Natural killer cell treated with Interleukin-12 subunit alpha and Interleukin-12 subunit beta and Interleukin-15 and Interleukin-18, amount 100 ng/mL, for 72 hours (primary cell): ENCODE data around the gene VAV1. TPM values are rescaled to one million over a fixed set of nuclear protein-coding genes. Genes with fewer than 3 reads are reported as not detected.
"Not testable (repeated sequence)": the region's sequence is repeated elsewhere in the genome, so short reads cannot be mapped to it uniquely, and the experiment has no call there.

ENCODE experiments used
- ATAC-seq, 2 donors: fragments of 150-1000 bp; cut with Tn5 transposase in 1 of 2; sonication (Bioruptor Pico), chemical (Tn5 transposase) in 1 of 2; 2 replicates each; pipeline ENCODE4 v1.10.0; 2021
- DNase-seq: peaks from one replicate; pipeline ENCODE4 v3.0.0; 2022; ENCODE audit warnings: low spot score
- H3K27ac Mint-ChIP-seq, 2 donors: 1 replicate in 1 of 2; 2 replicates in 1 of 2; pipeline ENCODE4 v1.8.0; 2022; ENCODE audit warnings: mixed read lengths in 2 of 2, mild to moderate bottlenecking in 1 of 2, moderate library complexity in 1 of 2
- H3K27me3 Mint-ChIP-seq, 2 donors: 1 replicate in 1 of 2; 2 replicates in 1 of 2; pipeline ENCODE4 v1.8.0; 2022; ENCODE audit warnings: mixed read lengths in 2 of 2
- H3K36me3 Mint-ChIP-seq: one replicate; pipeline ENCODE4 v1.8.0; 2022; ENCODE audit warnings: mixed read lengths
- H3K4me1 Mint-ChIP-seq, 2 donors: 1 replicate in 1 of 2; 2 replicates in 1 of 2; pipeline ENCODE4 v1.8.0; 2022; ENCODE audit warnings: low read depth in 2 of 2, mixed read lengths in 2 of 2, mild to moderate bottlenecking in 1 of 2
- H3K4me3 Mint-ChIP-seq: one replicate; pipeline ENCODE4 v1.8.0; 2022; ENCODE audit warnings: mixed read lengths
- H3K9me3 Mint-ChIP-seq: 2 replicates; pipeline ENCODE4 v1.8.0; 2022; ENCODE audit warnings: mixed read lengths
- total RNA-seq, 2 donors: library from RNA; stranded (reverse); gene quantifications; one replicate each; pipeline ENCODE4 v1.2.3, GENCODE V29; 2022

The VAV1 gene
- total RNA-seq, 2 donors from 2014 or later, result 166 to 167 TPM

DNA sequence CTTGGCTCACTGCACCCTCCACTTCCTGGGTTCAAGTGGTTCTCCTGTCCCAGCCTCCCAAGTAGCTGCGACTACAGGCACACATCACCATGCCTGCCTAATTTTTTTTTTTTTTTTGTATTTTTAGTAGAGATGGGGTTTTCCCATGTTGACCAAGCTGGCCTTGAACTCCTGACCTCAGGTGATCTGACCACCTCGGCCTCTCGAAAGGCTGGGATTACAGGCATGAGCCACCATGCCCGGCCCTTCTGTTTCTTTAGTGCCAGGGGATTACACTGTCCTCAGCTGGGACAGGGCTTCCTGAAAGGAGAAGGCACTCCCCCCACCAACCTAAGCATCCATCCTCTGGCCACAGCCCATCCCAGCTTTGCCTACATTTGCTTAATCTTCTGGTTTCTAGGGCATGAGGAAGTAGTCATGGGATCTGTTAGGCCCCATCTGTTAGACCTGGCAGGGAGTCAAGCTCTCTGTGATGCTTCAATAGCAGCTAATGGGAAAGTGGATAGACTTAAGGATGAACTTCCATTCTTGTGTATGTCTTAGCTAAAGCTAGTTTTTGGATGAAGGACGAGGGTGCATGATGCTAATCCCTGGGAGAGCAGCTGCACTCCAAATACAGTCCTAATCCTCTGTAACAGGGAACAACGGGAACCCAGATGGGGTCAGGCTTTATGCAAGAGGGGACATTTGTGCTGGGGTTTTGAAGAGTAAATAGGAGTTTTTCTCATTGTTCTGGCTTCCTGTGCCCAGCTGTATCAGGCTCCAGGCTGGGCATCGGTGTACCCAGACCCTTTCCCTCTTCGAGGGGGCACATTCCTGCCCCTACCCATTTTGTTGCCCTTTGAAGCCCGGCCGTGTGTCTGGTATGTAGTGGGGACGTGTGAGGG, 2.6 kb downstream of the VAV1 start:
- Mint-ChIP-seq H3K4me3 (peak overlapping the region; percentile 76), H3K9me3 (peaks cover 13% of the 10 kb centered on the region), H3K4me1 (peaks cover 56 to 59% of the 10 kb centered on the region in 2 donors), H3K27me3 (no peaks in the 10 kb centered on the region), H3K27ac (peak overlapping the region; percentile 36 to 64), H3K36me3 (peaks cover 25% of the 10 kb centered on the region)
- DNase-seq (no peak), ATAC-seq (no peak)

DNA sequence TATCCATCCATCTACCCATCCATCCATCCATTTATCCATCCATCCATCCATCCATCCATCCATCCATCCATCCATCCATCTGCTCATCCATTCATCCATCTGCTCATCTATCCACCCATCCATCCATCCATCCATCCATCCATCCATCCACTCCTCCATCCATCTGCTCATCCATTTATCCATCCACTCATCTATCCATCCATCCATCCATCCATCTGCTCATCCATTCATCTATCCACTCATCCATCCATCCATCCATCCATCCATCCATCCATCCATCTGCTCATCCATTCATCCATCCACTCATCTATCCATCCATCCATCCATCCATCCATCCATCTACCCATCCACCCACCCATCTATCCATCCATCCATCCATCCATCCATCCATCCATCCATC, 3.5 kb downstream of the VAV1 start:
- Mint-ChIP-seq H3K27ac (peak overlapping the region; percentile 36 to 64), H3K9me3 (peaks cover 13% of the 10 kb centered on the region), H3K4me1 (peaks cover 54 to 55% of the 10 kb centered on the region in 2 donors), H3K4me3 (peak overlapping the region; percentile 76), H3K36me3 (peaks cover 25% of the 10 kb centered on the region)
- DNase-seq, ATAC-seq, H3K27me3 Mint-ChIP-seq: not testable (repeated sequence)

DNA sequence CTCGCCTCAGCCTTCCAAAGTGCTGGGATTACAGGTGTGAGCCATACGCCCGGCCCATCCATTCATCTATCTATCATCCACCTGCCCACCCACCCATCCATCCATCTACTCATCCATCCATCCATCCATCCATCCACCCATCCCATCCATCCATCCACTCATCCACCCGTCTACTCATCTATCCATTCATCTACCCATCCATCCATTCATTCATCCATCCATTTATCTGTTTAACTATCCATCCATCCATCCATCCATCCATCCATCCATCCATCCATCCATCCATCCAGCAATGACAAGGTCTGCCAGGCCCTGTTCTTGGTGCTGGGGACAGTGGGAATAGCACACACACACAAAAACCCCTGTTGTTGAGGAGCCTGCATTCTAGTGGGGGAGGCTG, 4.5 kb downstream of the VAV1 start:
- peaks cover 25% of the 10 kb centered on the region for H3K36me3 Mint-ChIP-seq
- DNase-seq, result no peak
- H3K27me3 Mint-ChIP-seq, result no peaks in the 10 kb centered on the region
- peak overlapping the region; percentile 58 to 67 for H3K27ac Mint-ChIP-seq
- ATAC-seq, result no peak
- peak overlapping the region; percentile 34 for H3K4me3 Mint-ChIP-seq
- peaks cover 13% of the 10 kb centered on the region for H3K9me3 Mint-ChIP-seq
- H3K4me1 Mint-ChIP-seq, result peaks cover 54 to 57% of the 10 kb centered on the region in 2 donors

DNA sequence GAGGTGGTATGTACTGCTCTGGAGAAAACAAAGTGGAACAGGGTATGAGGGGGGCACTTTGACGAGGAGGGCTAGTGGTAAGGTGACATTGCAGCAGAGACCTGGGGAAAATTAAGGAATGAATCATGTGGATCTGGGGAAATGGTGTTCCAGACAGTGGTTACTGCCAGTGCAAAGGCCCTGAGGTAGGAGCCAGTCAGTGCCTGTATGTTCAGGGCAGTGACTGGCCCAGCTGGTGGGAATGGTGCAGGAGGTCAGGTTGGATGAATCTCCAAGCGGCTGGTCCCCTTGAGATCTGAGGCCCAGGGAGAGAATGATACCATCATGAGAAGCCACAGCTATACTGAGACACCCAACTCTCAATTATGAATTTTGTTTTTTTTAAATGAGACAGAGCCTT, 4.9 kb downstream of the VAV1 start:
- Mint-ChIP-seq H3K4me3 (peak overlapping the region; percentile 34), H3K27ac (peak overlapping the region; percentile 58 to 67), H3K4me1 (peaks cover 49 to 52% of the 10 kb centered on the region in 2 donors), H3K27me3 (no peaks in the 10 kb centered on the region), H3K36me3 (peaks cover 25% of the 10 kb centered on the region), H3K9me3 (peaks cover 13% of the 10 kb centered on the region)
- ATAC-seq, result no peak
- no peak for DNase-seq

DNA sequence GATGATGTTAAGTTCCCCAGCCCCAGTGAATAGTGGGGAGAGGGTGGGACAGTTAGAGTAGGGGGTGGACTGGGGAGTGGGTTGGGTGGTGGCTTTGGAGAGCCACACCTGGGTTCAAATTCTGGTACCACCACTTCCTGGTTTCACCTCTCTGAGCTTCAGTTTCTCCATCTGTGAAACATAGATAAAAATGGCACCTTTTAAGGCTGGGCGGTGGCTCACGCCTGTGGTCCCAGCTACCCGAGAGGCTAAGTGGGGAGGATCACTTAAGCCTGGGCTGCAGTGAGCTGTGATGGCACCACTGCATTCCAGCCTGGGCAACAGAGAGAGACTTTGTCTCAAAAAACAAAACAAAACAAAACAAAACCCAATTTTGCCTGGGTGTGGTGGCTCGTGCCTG, 5.9 kb downstream of the VAV1 start:
- peaks cover 25% of the 10 kb centered on the region for H3K36me3 Mint-ChIP-seq
- peak in 1 of 2 donors; percentile 46 for ATAC-seq
- peak overlapping the region; percentile 58 to 67 for H3K27ac Mint-ChIP-seq
- H3K4me3 Mint-ChIP-seq, result no peak overlapping the region
- no peaks in the 10 kb centered on the region for H3K27me3 Mint-ChIP-seq
- peaks cover 51 to 52% of the 10 kb centered on the region in 2 donors for H3K4me1 Mint-ChIP-seq
- no peak for DNase-seq
- peaks cover 13% of the 10 kb centered on the region for H3K9me3 Mint-ChIP-seq

DNA sequence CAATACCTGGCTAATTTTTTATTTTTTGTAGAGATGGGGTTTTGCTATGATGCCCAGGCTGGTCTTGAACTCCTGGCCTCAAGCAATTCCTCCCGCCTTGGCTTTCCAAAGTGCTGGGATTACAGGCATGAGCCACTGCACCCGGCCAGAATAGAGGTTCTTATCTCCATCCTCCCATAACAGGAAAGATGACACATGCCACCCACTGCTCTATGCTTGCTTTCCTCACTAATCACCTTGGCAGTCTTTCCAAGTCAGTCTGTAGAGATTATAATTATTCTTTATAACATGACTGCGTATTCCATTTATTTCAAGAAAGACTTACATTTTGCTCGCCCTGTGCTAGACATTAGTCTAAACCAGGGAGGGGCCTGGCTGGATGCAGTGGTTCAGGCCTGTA, 6.7 kb downstream of the VAV1 start:
- H3K27ac Mint-ChIP-seq, result no peak overlapping the region
- peaks cover 48% of the 10 kb centered on the region in 2 donors for H3K4me1 Mint-ChIP-seq
- no peak overlapping the region for H3K4me3 Mint-ChIP-seq
- DNase-seq (no peak), ATAC-seq (no peak)
- H3K36me3 Mint-ChIP-seq, result peaks cover 25% of the 10 kb centered on the region
- no peaks in the 10 kb centered on the region for H3K27me3 Mint-ChIP-seq
- peaks cover 13% of the 10 kb centered on the region for H3K9me3 Mint-ChIP-seq

DNA sequence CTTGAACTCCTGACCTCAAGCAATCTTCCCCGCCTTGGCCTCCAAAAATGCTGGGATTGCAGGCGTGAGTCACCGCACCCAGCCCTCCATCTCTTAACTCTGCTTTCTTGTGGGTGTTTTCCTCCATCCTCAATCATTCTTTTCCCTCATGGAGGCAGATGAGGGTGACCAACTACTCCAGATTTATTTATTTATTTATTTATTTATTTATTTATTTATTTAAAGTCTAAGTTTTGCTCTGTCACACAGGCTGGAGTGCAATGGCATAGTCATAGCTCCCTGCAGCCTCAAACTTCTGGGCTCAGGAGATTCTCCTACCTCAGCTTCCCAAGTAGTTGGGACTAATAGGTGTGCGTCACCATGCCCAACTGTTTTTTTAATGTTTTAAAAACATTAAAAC, 14.9 kb downstream of the VAV1 start:
- Mint-ChIP-seq H3K27me3 (no peaks in the 10 kb centered on the region), H3K4me3 (no peak overlapping the region), H3K4me1 (peaks cover 36 to 40% of the 10 kb centered on the region in 2 donors), H3K27ac (no peak overlapping the region), H3K36me3 (peaks cover 27% of the 10 kb centered on the region), H3K9me3 (no peaks in the 10 kb centered on the region)
- DNase-seq (no peak), ATAC-seq (no peak)

DNA sequence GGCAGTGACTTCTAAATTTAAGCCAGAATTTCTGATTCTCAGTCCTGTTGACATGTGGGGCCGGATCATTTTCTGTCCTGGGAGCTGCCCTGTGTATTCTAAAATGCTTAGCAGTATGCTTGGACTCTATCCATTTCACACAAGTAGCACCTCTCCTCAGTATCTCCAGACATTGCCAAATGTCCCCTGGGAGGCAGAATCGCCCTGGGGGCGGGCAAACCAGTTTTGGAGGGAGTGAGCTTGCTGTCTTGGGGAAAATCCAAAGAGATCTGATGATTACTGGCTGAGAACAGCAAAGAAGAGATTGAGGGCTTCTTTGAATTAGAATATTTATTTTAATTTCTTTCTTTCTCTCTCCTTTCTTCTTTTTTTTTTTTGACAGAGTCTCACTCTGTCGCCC, 16.4 kb downstream of the VAV1 start:
- Mint-ChIP-seq H3K36me3 (peaks cover 37% of the 10 kb centered on the region), H3K27ac (no peak overlapping the region), H3K9me3 (no peaks in the 10 kb centered on the region), H3K4me3 (no peak overlapping the region), H3K27me3 (no peaks in the 10 kb centered on the region), H3K4me1 (peaks cover 48 to 52% of the 10 kb centered on the region in 2 donors)
- no peak for DNase-seq
- ATAC-seq, result no peak

DNA sequence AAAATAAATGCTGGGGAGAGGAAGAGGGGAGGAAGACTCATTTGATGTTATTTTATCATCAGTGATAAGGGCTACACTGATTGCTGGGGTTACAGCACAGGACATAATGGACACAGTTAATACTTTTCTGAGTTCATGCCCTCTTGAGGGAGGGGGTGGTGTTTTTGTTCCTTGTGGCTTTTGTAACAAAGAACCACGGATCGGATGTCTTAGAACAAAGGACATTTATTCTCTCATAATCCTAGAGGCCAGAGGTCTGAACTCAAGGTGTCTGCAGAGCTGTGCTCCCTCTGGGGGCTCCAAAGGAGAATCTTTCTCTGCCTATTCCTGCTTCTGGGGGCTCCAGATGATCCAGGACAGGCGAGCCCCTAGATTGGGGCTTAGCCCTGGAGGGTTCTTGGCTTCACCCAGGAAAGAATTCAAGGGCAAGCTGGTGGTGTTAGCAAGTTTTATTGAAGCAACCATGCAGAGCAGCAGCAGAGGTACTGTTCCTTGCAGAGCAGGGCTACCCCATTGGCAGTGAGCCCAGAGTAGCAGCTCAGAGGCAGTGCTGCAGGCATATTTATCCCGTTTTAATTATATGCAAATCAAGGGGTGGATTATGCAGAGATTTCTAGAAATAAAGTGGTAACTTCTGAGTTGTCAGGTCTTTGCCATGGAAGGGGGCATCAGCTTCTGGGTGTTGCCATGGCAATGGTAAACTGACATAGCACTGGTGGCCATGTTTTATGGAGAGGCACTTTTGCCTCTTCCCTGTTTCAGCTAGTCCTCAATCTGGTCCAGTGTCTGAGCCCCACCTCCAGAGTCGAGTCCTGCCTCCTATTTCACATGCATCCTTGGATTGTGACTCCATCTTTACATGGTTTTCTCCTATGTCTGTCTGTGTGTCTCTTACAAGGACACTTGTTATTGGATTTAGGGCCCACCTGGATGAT, 18.0 kb downstream of the VAV1 start:
- H3K9me3 Mint-ChIP-seq, result no peaks in the 10 kb centered on the region
- no peak overlapping the region for H3K4me3 Mint-ChIP-seq
- DNase-seq (no peak), ATAC-seq (no peak)
- no peaks in the 10 kb centered on the region for H3K27me3 Mint-ChIP-seq
- peaks cover 30% of the 10 kb centered on the region for H3K36me3 Mint-ChIP-seq
- peak overlapping the region in 1 of 2 donors; percentile 33 for H3K27ac Mint-ChIP-seq
- peaks cover 48 to 52% of the 10 kb centered on the region in 2 donors for H3K4me1 Mint-ChIP-seq

DNA sequence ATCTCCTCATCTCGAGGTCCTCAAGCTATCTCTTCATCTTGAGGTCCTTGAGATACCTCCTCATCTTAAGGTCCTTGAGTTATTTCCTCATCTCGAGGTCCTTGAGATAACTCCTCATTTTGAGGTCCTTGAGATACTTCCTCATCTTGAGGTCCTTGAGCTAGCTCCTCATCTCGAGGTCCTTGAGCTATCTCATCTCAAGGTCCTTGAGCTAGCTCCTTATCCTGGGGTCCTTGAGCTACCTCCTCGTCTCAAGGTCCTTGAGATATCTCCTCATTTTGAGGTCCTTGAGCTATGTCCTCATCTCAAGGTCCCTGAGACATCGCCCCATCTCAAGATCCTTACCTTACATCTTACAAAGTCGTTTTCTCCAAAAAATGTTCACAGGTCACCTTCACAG, 18.7 kb downstream of the VAV1 start:
- no peak overlapping the region for H3K4me3 Mint-ChIP-seq
- no peaks in the 10 kb centered on the region for H3K27me3 Mint-ChIP-seq
- ATAC-seq (no peak), DNase-seq (no peak)
- peak overlapping the region; percentile 30 to 55 for H3K27ac Mint-ChIP-seq
- H3K36me3 Mint-ChIP-seq, result peaks cover 29% of the 10 kb centered on the region
- no peaks in the 10 kb centered on the region for H3K9me3 Mint-ChIP-seq
- H3K4me1 Mint-ChIP-seq, result peaks cover 49 to 52% of the 10 kb centered on the region in 2 donors

DNA sequence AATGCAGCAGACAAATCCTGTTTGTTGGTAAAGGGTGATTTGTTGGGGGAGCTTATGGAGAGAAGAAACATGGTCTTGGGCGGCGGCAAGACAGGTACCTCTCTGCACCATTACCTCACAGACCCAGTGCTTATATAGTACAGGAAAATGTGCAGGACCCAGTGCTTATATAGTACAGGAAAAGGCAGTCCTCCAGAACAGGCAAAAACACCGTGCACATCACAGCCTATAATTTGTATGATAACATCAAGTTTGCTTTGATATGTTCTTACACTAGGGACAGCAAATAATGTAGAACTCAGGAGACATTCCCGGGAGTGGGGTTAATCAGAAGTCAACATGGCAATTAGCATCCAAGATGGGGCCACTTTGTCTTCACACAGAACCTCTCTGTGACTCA, 20.9 kb downstream of the VAV1 start:
- Mint-ChIP-seq H3K9me3 (no peaks in the 10 kb centered on the region), H3K4me3 (no peak overlapping the region), H3K27me3 (no peaks in the 10 kb centered on the region), H3K4me1 (peaks cover 59 to 61% of the 10 kb centered on the region in 2 donors), H3K27ac (peak overlapping the region in 1 of 2 donors; percentile 55), H3K36me3 (peaks cover 29% of the 10 kb centered on the region)
- no peak for ATAC-seq
- DNase-seq, result no peak

DNA sequence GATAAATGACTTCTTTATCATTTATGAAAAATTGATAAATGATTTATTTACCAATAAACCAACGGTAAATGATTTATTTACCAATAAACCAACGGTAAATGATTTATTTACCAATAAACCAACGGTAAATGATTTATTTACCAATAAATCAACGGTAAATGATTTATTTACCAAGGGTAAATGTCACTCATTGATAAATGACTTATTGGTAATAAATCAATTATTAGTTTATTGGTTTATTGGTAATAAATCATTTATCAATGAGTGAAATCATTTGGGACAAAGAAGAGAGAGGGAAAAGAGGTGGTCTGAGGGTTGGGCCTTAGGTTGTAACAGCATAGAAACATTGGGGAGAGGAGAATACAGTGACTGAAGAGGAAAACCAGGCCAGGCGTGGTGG, 21.5 kb downstream of the VAV1 start:
- DNase-seq (no peak), ATAC-seq (no peak)
- Mint-ChIP-seq H3K27me3 (no peaks in the 10 kb centered on the region), H3K4me1 (peaks cover 60 to 63% of the 10 kb centered on the region in 2 donors), H3K4me3 (no peak overlapping the region), H3K36me3 (peaks cover 29% of the 10 kb centered on the region), H3K27ac (peak overlapping the region; percentile 21 to 55), H3K9me3 (no peaks in the 10 kb centered on the region)

DNA sequence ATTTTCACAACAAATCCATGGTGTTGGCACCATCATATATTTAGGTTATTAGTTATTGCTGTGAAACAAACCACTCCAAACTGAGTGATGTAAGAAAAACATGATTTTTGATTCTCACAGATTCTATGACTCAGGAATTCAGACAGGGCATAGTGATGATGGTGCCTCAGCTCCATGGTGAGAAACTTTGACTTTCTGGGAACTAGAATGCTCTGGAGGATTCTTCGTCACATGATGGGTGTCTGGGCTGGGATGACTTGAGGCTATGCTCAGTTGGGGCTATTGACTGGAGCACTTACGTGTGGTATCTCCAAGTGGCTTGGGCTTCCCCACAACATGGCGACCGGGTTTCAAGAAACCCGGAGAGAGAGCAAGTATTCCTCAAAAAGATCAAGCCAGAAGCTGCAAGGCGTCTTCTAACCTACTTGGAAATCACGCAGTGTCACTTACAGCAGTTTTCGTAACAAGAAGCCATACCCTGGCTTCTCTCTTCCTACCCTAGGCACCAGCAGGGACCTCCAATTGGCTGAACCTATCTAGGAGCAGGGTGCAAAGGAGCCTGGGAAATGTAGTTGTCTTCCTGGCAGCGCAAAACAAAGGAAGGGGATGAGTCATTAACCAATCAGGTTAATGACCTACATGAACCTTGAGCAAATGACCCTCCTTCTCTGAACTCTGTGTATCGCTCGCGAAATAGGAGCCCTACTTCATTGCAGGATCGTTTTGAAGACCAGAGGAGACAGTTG, 22.4 kb downstream of the VAV1 start:
- ATAC-seq (no peak), DNase-seq (no peak)
- no peak overlapping the region for H3K4me3 Mint-ChIP-seq
- H3K36me3 Mint-ChIP-seq, result peaks cover 29% of the 10 kb centered on the region
- H3K27ac Mint-ChIP-seq, result no peak overlapping the region
- peaks cover 61 to 67% of the 10 kb centered on the region in 2 donors for H3K4me1 Mint-ChIP-seq
- H3K9me3 Mint-ChIP-seq, result no peaks in the 10 kb centered on the region
- no peaks in the 10 kb centered on the region for H3K27me3 Mint-ChIP-seq
